ENCODE results near the gene RASSF1. TPM values are rescaled to one million over a fixed set of nuclear protein-coding genes. Genes with fewer than 3 reads are reported as not detected.

The RASSF1 gene
- total RNA-seq, 1 donor from 2014 or later: 39.5 TPM

GRCh38 chr3:50322115-50322385 is 18.6 kb downstream of the RASSF1 start:
- peak overlapping the region; percentile 91 for H3K4me3 ChIP-seq
- H3K9me3 ChIP-seq: no peaks in the 10 kb centered on the region
- TF ChIP-seq CTCF (IDR thresholded peaks at IDR 0.05): no peak
- H3K36me3 ChIP-seq: peaks cover 48% of the 10 kb centered on the region
- ATAC-seq (no peak), DNase-seq (no peak)
- peak overlapping the region; percentile 98 for H3K27ac ChIP-seq
- H3K27me3 ChIP-seq (ENCODE audit: low read depth): no peaks in the 10 kb centered on the region
- H3K4me1 ChIP-seq: peaks cover 85% of the 10 kb centered on the region
- intact Hi-C loops (cut with DNase I): no loop called here

- peak overlapping the region; percentile 98 for H3K27ac ChIP-seq
- intact Hi-C loops (cut with DNase I): no loop called here
Observed at GRCh38 chr3:50321336-50322114, 19.1 kb downstream of the RASSF1 start.

GRCh38 chr3:50320853-50321335 is 19.7 kb downstream of the RASSF1 start:
- Histone ChIP-seq H3K4me3 (peak overlapping the region; percentile 91), H3K27ac (peak overlapping the region; percentile 98), H3K9me3 (no peaks in the 10 kb centered on the region), H3K4me1 (peaks cover 88% of the 10 kb centered on the region), H3K27me3 (ENCODE audit: low read depth) (no peaks in the 10 kb centered on the region), H3K36me3 (peaks cover 45% of the 10 kb centered on the region)
- no peak for TF ChIP-seq CTCF (IDR thresholded peaks at IDR 0.05)
- intact Hi-C loops (cut with DNase I): no loop called here
- DNase-seq: peak; percentile 86
- peak; percentile 66 to 73 for ATAC-seq

More at GRCh38 chr3:50321336-50322114, 19.1 kb downstream of the RASSF1 start:
- Histone ChIP-seq H3K36me3 (peaks cover 47% of the 10 kb centered on the region), H3K4me1 (peaks cover 85% of the 10 kb centered on the region), H3K27me3 (ENCODE audit: low read depth) (no peaks in the 10 kb centered on the region), H3K9me3 (no peaks in the 10 kb centered on the region), H3K4me3 (peak overlapping the region; percentile 91)
- ATAC-seq (peak; percentile 78 to 84), DNase-seq (peak; percentile 94)
- TF ChIP-seq CTCF (IDR thresholded peaks at IDR 0.05): peak; percentile 58

GRCh38 chr3:50319894-50320625 is 20.6 kb downstream of the RASSF1 start:
- peak overlapping the region; percentile 98 for H3K27ac ChIP-seq
- DNase-seq (no peak), ATAC-seq (no peak)
- peaks cover 44% of the 10 kb centered on the region for H3K36me3 ChIP-seq
- H3K9me3 ChIP-seq: no peaks in the 10 kb centered on the region
- H3K27me3 ChIP-seq (ENCODE audit: low read depth): no peaks in the 10 kb centered on the region
- intact Hi-C loops (cut with DNase I): no loop called here
- H3K4me3 ChIP-seq: peak overlapping the region; percentile 91
- no peak for TF ChIP-seq CTCF (IDR thresholded peaks at IDR 0.05)
- peaks cover 88% of the 10 kb centered on the region for H3K4me1 ChIP-seq

- intact Hi-C loops (cut with DNase I): no loop called here
- peaks cover 47% of the 10 kb centered on the region for H3K36me3 ChIP-seq
- TF ChIP-seq CTCF (IDR thresholded peaks at IDR 0.05): no peak
- DNase-seq (no peak), ATAC-seq (no peak)
- peak overlapping the region; percentile 98 for H3K27ac ChIP-seq
- no peaks in the 10 kb centered on the region for H3K27me3 ChIP-seq (ENCODE audit: low read depth)
- no peaks in the 10 kb centered on the region for H3K9me3 ChIP-seq
- peak overlapping the region; percentile 91 for H3K4me3 ChIP-seq
- H3K4me1 ChIP-seq: peaks cover 88% of the 10 kb centered on the region
Observed at GRCh38 chr3:50319181-50319893, 21.3 kb downstream of the RASSF1 start.

Measured in lower lobe of right lung (tissue), 2 donors.